HG03565 (cell line): ENCODE data around the gene ATP11B.

Experiments used
- ATAC-seq: cut with Tn5 transposase; IDR thresholded peaks from one replicate; pipeline ENCODE4 v1.9.1; 2021; ENCODE audit warnings: mild to moderate bottlenecking, moderate library complexity; ENCODE audit not compliant: unreplicated experiment

ATP11B gene

DNA sequence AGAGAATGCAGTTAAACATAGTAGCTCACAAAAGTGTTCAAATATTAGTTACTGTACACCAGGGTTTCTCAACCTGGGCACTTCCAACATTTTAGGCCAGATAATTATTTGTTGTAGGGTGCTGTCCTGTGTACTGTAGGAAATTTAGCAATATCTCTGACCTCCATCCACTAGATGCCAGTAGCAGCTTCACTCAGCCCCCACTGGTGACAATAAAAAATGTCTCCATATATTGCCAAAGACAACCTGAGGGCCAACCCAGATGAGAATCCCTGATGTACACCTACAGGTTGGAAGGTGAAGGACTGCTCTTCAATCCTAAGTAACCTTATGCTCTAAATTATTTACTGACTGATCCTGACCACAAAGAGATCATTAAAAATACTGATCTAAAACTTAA is 154.6 kb downstream of the ATP11B start:
- ATAC-seq = no peak

DNA sequence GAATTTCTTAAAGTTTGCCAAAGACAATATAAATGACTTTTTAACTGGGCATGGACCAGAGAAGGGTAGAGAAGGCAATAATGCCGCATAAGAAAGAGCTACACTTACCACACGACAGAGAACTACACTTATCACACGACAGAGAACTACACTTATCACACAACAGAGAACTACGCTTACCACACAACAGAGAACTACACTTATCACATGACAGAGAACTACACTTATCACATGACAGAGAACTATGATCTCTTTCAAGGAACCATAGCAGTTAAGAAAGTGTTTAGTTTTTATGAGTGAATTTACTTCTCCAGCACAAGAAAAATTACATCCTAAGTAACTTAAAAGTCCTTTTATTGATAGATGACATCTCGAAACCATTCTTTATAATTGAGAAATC is 155.0 kb downstream of the ATP11B start:
- ATAC-seq = no peak

DNA sequence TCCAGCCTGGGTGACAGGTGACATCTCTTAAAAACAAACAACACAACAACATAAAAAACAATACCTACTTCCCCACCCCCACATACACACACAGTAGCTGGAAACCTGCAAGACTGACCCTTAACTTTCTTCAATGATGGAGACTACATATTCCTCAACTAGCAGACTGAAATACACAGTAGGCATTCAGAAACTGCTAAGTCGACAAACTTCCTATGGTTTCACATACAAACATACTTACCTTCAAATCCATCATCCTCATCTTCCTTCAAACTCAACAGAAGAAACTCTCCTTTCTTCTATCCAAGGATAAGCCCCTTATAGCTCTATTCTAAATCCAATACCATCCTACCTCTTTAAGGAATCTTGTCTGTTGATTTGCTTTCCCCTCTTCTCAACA is 156.4 kb downstream of the ATP11B start:
- ATAC-seq = no peak

DNA sequence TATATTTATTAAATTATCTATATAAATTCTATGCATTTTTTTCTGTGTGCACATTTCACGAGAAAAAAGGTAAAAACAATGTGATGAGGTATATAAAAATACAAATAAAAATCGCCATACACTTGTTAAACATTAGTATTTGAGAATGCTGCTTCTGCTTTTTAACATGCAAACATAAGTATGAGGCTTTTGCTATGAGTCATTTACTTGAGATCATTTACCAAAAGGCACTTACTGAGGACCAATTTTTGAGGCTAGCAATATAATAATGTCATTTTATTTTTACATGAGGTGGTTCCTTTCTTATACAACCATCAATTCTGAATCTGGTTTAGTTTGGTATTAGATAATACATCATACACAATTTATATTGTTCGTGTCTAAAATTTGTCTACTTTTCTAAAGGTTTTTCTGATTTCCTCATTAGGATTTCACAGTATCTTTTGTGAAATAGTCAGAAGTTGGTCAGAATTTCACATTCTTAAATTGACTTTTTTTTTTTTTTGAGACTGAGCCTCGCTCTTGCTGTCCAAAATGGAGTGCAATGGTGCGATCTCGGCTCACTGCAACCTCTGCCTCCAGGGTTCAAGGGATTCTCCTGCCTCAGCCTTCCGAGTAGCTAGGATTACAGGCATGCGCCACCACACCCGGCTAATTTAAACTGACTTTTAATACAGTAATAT is 161.4 kb downstream of the ATP11B start:
- ATAC-seq = peak; percentile 86

DNA sequence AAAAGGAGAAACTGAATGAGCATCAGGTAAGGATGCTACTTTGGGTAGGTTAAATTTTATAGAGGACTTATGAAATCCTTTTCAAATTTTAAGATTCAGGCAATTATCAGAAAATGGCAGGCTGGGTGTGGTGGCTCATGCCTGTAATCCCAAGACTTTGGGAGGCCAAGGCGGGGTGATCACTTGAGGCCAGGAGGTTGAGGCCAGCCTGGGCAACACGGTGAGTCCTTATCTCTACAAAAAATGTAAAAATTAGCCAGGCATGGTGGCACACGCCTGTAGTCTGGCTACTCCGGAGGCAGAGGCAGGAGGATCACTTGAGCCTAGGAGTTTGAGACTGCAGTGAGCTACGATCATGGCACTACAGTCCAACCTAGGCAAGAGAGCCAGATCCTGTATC is 163.9 kb downstream of the ATP11B start:
- ATAC-seq = no peak

DNA sequence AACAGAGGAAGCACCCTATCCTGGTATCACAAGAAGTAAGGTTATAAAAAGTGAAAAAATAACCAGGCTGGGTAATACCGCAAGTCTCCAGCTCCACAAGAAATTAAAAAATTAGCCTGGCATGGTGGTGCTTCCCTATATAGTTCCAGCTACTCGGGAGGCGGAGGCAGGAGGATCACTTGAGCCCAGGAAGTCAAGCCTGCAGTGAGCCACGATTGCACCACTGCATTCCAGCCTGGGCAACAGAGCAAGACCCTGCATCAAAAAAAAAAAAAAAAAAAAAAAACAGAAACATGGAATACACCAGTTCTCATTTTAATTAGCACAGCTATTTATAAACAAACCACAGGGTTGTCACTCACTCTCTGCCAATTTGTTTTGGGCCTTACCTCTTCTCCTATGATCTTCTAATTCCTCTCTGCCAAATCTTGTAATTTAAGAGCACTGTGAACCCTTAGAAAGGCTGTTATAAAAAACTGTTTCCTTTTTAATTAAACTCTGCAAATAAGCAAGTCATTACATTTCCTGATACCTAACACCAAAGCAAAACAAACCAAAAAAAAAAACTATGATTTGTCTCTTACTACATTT is 164.5 kb downstream of the ATP11B start:
- no peak for ATAC-seq

DNA sequence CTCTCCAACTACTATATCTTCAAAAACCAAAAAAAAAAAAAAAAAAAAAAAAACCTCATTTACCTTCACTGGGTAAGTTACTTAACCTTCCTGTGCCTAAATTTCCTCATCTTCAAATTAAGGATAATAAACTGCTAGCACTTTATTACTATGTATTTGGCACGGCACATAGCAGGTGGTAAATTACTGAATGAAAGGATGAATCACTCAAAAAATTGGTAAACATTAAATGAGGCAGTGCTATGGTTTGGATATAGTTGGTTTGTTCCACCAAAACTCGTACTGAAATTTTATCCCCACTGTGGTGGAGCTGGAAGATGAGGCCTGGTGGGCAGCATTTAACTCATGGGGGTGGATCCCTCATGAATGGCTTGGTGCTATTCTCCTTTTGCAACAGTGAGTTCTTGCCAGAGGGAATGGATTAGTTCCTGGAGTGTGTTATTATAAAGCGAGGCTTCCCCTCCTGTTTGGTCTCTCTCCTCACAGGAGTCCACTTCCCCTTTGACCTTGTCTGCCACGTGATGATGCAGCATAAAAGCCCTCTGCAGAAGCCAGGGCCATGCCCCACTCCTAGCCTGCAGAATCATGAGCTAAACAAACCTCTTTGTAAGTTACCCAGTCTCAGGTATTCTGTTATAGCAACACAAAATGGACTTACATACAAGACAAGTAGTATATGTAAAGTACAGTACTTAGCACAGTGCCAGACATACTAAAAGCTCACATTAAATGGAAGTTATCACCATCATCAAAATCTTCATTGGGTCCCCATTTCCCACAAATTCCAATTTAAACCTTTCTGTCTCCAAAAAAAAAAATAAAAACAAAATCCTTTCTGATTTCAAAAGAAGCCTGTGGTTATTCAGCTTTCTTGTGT is 166.4 kb downstream of the ATP11B start:
- no peak for ATAC-seq

DNA sequence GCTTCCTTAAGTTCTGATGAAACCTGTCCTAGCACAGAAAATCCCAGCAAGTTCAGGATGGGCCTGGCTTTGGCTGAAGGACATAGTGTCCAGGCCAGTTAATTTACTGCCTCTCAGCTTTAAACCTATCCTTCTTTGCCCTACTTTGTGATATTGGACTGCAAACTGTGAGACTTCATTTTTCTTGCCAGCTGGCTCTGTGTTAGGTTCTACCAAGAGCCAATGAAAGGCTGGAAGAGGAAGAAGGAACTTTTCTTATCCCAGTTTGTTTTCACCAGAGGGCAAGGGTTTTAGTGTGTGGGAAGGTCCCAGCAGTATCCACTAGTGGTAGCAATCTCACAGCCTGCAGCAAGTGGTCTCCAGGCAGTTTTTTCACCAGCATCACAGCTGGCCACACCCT is 168.9 kb downstream of the ATP11B start:
- ATAC-seq = no peak

DNA sequence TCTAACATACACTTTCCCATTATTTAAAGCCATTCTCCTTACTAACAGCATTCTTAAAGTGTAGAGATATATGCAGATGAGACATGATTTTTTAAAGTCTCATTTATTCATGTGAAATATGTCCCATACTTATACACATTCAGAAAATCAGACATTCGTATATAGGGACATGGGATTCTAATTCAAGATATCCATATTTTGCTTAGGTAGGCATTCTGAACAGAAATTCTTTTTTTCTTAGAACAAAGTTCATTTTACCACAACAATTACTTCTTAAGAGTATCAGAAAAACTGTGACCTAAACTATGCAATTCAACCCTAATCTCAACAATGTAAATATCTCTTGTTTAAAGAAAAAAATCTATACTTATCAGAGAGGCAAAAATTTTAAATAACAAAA is 170.9 kb downstream of the ATP11B start:
- ATAC-seq = no peak

DNA sequence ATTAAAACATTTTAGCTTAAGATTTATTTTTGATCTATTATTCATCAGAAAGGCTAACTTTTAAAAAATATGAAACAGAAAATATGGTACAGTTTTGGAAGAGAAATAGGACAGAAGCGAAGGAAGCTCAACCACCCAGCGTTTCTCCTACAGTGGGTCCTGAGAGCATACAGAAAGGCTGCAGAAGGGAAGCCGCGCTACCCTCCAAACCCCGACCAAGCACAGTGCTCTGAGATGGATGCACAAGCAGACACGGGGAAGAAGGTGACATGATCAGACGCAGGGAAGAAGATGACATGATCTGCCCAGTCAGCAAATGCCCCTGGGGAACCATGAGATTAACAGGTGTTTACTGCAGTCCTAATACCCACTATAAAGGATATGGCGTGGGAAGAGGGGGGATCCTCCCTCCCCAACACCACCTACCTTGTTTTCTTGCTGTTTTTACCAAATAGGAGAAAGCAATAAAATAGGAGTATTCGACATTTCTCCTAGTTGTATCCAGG is 172.6 kb downstream of the ATP11B start:
- ATAC-seq = no peak

DNA sequence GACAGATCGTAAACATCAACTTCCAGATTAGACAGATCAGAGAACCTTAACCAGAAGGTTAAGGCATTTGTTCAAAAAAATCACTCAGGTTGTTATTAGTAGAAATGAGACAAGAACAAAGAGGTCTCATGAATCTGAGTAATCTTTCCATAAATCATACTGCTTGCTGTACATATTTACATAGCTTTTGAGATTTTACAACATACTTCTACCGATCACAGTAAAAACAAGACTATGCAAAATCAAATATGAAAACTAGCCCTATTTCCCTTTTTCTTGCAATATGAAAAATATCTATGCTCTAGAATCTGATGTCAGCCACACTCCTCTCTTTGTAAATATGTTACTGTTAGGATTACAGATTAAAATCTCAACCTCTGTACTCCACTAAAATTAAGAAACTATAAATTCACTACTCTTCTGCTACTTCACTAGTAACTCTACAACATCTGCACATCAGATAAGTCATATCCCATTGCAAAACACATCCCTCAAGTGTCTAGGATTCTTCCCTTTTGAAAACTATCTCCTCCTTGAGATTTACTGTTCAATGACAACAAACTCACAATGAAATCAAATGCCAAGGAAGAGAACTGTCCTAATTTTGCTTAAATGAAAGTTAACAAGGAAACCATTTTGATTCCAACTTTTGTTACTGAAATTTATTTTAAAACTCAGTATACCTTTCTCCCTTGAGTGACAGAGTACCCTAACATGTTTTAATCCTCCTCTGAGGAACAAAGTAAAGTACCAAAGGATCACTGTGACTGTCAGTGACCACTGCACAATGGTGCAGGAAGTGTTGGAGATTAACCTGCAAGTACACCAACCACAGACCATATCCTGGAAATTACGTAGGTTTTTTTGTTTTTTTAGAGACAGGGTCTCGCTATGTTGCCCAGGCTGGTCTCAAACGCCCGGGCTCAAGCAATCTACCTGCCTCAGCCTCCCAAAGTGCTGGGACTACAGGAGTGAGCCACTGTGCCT is 174.2 kb downstream of the ATP11B start:
- peak; percentile 47 for ATAC-seq

DNA sequence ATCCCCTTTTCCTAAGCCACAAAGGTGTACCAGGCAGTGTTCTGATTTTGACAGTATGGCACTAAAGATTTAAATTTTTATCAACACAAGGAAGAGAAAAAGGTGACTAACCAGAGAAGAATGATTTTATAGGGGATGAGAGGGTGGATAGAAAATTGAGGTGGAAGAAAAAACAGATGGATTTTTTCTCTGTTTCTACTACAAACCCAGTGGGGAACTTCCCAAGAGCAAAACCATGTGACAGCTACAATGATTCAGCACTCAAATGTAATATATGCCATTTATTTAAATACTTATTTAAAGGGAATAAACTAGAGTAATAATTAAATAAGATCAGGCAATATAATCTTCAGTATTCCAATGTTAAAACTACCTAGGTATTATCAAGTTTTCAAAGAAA is 176.0 kb downstream of the ATP11B start:
- ATAC-seq = no peak

DNA sequence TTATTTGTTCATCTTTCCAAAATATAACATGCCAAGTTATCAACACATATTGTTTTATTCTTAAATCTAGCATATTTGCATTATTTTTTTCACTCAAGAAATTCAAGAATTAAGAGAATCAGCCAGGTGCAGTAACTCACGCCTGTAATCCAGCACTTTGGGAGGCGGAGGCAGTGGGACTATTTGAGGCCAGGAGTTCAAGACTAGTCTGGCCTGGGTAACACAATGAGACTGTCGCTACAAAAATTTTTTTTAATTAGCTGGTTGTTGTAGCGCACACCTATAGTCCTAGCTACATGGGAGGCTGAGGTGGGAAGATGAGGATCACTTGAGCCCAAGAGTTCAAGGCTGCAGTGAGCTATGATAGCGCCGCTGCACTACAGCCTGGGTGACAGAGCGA is 176.5 kb downstream of the ATP11B start:
- ATAC-seq = no peak

DNA sequence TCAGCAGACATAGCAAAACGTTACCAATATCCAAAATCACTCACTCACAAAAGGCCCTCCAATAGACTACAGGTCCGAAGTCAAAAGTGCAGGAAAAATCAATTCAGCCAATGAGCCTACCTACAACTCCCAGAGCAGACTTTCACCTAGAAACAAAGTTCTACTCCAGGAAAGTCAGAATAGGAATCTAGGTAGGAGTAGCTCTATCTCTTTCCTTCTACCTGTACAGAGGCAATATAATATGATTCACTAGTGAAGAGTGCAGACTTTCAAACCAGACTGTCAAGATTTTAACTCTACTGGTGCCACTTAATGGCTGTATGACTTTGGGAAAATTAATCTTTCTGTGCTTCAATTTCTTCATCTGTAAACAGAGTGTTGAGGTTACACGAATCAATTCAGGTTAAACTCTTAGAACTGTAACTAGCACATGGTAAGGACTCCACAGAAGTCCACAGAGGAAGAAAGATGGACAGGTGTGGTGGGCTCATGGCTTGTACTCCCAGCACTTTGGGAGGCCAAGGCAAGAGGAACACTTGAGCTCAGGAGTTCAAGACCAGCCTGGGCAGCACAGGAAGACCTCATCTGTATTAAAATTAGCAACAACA is 177.6 kb downstream of the ATP11B start:
- ATAC-seq = no peak
